SK-N-SH (cell line): ENCODE results near the gene TAF1A. TPM values are rescaled to one million over a fixed set of nuclear protein-coding genes. Genes with fewer than 3 reads are reported as not detected.
A peak's percentile ranks its signal among the peaks of the same experiment; 100 is the strongest.

Experiments used
- CTCF ChIA-PET: fragments of 300-600, 350-600 bp; formaldehyde crosslinking; extraction: SDS; loops from one replicate; lab custom pipeline; 2021; lab: Yijun Ruan, JAX
- POLR2A ChIA-PET: fragments of 350-600 bp; sonication (Branson Sonifier 250); formaldehyde crosslinking; extraction: SDS; loops from one replicate; lab custom pipeline; 2020; ENCODE audit warnings: antibody characterized with exemption, inconsistent platforms; lab: Yijun Ruan, JAX
- DNase-seq: peaks from one replicate; pipeline ENCODE4 v3.0.0; 2012
- H2AFZ ChIP-seq: fragments of 200-600 bp; sonication (generic); 2 replicates; pipeline ENCODE4 v1.8.1; 2016; ENCODE audit warnings: antibody characterized with exemption, mild to moderate bottlenecking, low read depth
- H3F3A ChIP-seq: fragments of 200-600 bp; sonication (generic); replicated peaks from 2 replicates; pipeline ENCODE3; 2016; ENCODE audit warnings: antibody characterized with exemption, mild to moderate bottlenecking; ENCODE audit not compliant: insufficient read depth
- H3K27ac ChIP-seq, 2 experiments: fragments of 200-500 bp in 1 of 2; fragments of 200-600 bp in 1 of 2; sonication (Bioruptor generic) in 1 of 2; sonication (generic), shearing (Covaris generic) in 1 of 2; 2 replicates each; pipeline versions ENCODE4 v1.5.1 to v1.6.1; 2014 to 2016; ENCODE audit warnings: low read depth in 2 of 2, inconsistent platforms in 1 of 2, low read length in 1 of 2, mild to moderate bottlenecking in 1 of 2, mixed read lengths in 1 of 2
- H3K27me3 ChIP-seq: fragments of 200-600 bp; sonication (generic), shearing (Covaris generic); 2 replicates; pipeline ENCODE4 v1.6.1; 2016; ENCODE audit warnings: mixed run types; ENCODE audit not compliant: insufficient read depth
- H3K36me3 ChIP-seq, 2 experiments: fragments of 200-500 bp in 1 of 2; fragments of 200-600 bp in 1 of 2; sonication (Bioruptor generic) in 1 of 2; sonication (generic) in 1 of 2; replicated peaks in 1 of 2; 2 replicates each; pipeline versions ENCODE3 to v1.5.1; 2014 to 2016; ENCODE audit warnings: low read length in 1 of 2, mild to moderate bottlenecking in 1 of 2; ENCODE audit not compliant: insufficient read depth in 2 of 2, control insufficient read depth in 1 of 2
- H3K4me1 ChIP-seq, 2 experiments: fragments of 200-500 bp in 1 of 2; fragments of 200-600 bp in 1 of 2; sonication (Bioruptor generic) in 1 of 2; sonication (generic), shearing (Covaris generic) in 1 of 2; 2 replicates each; pipeline versions ENCODE4 v1.5.1 to v1.6.1; 2014 to 2016; ENCODE audit warnings: low read depth in 1 of 2, low read length in 1 of 2, mixed run types in 1 of 2; ENCODE audit not compliant: insufficient read depth in 2 of 2, control insufficient read depth in 1 of 2
- H3K4me2 ChIP-seq: fragments of 200-600 bp; sonication (generic), shearing (Covaris generic); 2 replicates; pipeline ENCODE4 v1.6.1; 2017; ENCODE audit warnings: mixed run types
- H3K4me3 ChIP-seq, 2 experiments: fragments of 200-500 bp in 1 of 2; fragments of 200-600 bp in 1 of 2; sonication (Bioruptor generic) in 1 of 2; sonication (generic), shearing (Covaris generic) in 1 of 2; 2 replicates each; pipeline versions ENCODE4 v1.5.1 to v1.8.1; 2014 to 2016; ENCODE audit warnings: low read depth in 2 of 2, inconsistent platforms in 1 of 2, low read length in 1 of 2, mild to moderate bottlenecking in 1 of 2, mixed read lengths in 1 of 2, moderate library complexity in 1 of 2
- H3K79me2 ChIP-seq: fragments of 200-600 bp; sonication (generic); 2 replicates; pipeline ENCODE4 v1.8.1; 2017; ENCODE audit warnings: mild to moderate bottlenecking; ENCODE audit not compliant: insufficient read depth
- H3K9ac ChIP-seq: fragments of 200-600 bp; sonication (generic); 2 replicates; pipeline ENCODE4 v1.6.1; 2017; ENCODE audit warnings: mixed run types
- H3K9me2 ChIP-seq: fragments of 200-600 bp; sonication (generic); 2 replicates; pipeline ENCODE4 v1.6.1; 2017; ENCODE audit warnings: mixed run types
- H3K9me3 ChIP-seq: fragments of 200-600 bp; sonication (generic); 2 replicates; pipeline ENCODE4 v1.6.1; 2017; ENCODE audit warnings: mixed run types, mild to moderate bottlenecking, moderate library complexity
- H4K20me1 ChIP-seq: fragments of 200-600 bp; sonication (generic); 2 replicates; pipeline ENCODE4 v1.6.1; 2017; ENCODE audit warnings: mild to moderate bottlenecking, mixed run types; ENCODE audit not compliant: insufficient read depth
- ELF1 ChIP-seq: IDR thresholded peaks from 2 replicates; pipeline ENCODE4 v1.4.0; 2012
- EP300 ChIP-seq, 2 experiments: IDR thresholded peaks; 2 replicates each; pipeline versions ENCODE4 v1.4.0 to v1.6.1; 2012; ENCODE audit warnings: borderline replicate concordance in 1 of 2, low read depth in 1 of 2, low read length in 1 of 2
- EZH2phosphoT487 ChIP-seq: fragments of 200-600 bp; sonication (generic); IDR thresholded peaks from 2 replicates; pipeline ENCODE4 v1.6.1; 2017; ENCODE audit warnings: low read depth, mixed run types, mild to moderate bottlenecking, antibody characterized with exemption, moderate library complexity, borderline replicate concordance
- FOXM1 ChIP-seq: IDR thresholded peaks from 2 replicates; pipeline ENCODE4 v1.4.0; 2012; ENCODE audit warnings: low read depth, mild to moderate bottlenecking
- IRF3 ChIP-seq: fragments of 150-350 bp; IDR thresholded peaks from 2 replicates; pipeline ENCODE4 v1.6.1; 2016; ENCODE audit warnings: mild to moderate bottlenecking, low read depth, low read length
- MAX ChIP-seq: IDR thresholded peaks from 2 replicates; pipeline ENCODE4 v1.4.0; 2012; ENCODE audit warnings: low read depth
- MXI1 ChIP-seq: IDR thresholded peaks from 2 replicates; pipeline ENCODE4 v1.6.1; 2012; ENCODE audit warnings: mild to moderate bottlenecking, low read depth, low read length, improper control_type of control experiment
- NRF1 ChIP-seq: IDR thresholded peaks from 2 replicates; pipeline ENCODE4 v1.6.1; 2012; ENCODE audit warnings: low read depth, mild to moderate bottlenecking, low read length
- POLR2AphosphoS5 ChIP-seq: IDR thresholded peaks from 2 replicates; pipeline ENCODE4 v1.6.1; 2012; ENCODE audit warnings: low read depth, low read length
- RAD21 ChIP-seq: IDR thresholded peaks from 2 replicates; pipeline ENCODE4 v1.6.1; 2012; ENCODE audit warnings: mild to moderate bottlenecking, low read length
- SIN3A ChIP-seq: IDR thresholded peaks from 2 replicates; pipeline ENCODE4 v1.6.1; 2012; ENCODE audit warnings: low read depth, mild to moderate bottlenecking, low read length, moderate library complexity, borderline replicate concordance
- SMC3 ChIP-seq: IDR thresholded peaks from 2 replicates; pipeline ENCODE4 v1.6.1; 2012; ENCODE audit warnings: low read depth, low read length, improper control_type of control experiment
- TAF1 ChIP-seq: IDR thresholded peaks from 2 replicates; pipeline ENCODE4 v1.6.1; 2012; ENCODE audit warnings: low read depth, mild to moderate bottlenecking, low read length, moderate library complexity, borderline replicate concordance
- TEAD4 ChIP-seq: IDR thresholded peaks from 2 replicates; pipeline ENCODE4 v1.4.0; 2012; ENCODE audit warnings: mild to moderate bottlenecking, borderline replicate concordance; ENCODE audit not compliant: insufficient read depth
- USF2 ChIP-seq: fragments of 150-350 bp; IDR thresholded peaks from 2 replicates; pipeline ENCODE4 v1.6.1; 2017; ENCODE audit warnings: antibody characterized with exemption, low read length, low read depth, borderline replicate concordance
- YY1 ChIP-seq: IDR thresholded peaks from 2 replicates; pipeline ENCODE4 v1.4.0; 2012; ENCODE audit warnings: low read depth, mild to moderate bottlenecking
- ZBTB33 ChIP-seq: IDR thresholded peaks from 2 replicates; pipeline ENCODE4 v1.4.0; 2012; ENCODE audit warnings: low read depth, borderline replicate concordance
- WGBS: methylation state at CpG from one replicate; pipeline ENCODE4 v1.1.6; 2017; ENCODE audit warnings: low lambda C conversion rate; 5-methylcytosine and 5-hydroxymethylcytosine counted together
- polyA plus RNA-seq, 3 experiments: library from polyadenylated mRNA; depleted of rRNA; stranded (reverse); fragments of >200 nt; gene quantifications; 2 replicates each; pipeline ENCODE4 v1.2.3, GENCODE V29; 2012

Gene TAF1A
- polyA plus RNA-seq, 1 of the 3 experiments (the other 2 are of a cell fraction): 4.6 TPM

GRCh38 chr1:222617367-222617951 is 27.7 kb upstream of the TAF1A start (continued):
- no peak; the same call in 1 of the 2 replicates for TF ChIP-seq IRF3
- TF ChIP-seq FOXM1: no peak
- TF ChIP-seq EP300 (IDR thresholded peaks at IDR 0.05; ENCODE audit: borderline replicate concordance in 1 of 2, low read depth in 1 of 2, low read length in 1 of 2): peak in 1 of 2 experiments; percentile 4; a peak in 1 of 4 replicates
- TF ChIP-seq POLR2AphosphoS5: peak; percentile 35; the same call in 1 of the 2 replicates
- TF ChIP-seq ZBTB33: no peak

GRCh38 chr1:222616525-222616924 is 26.8 kb upstream of the TAF1A start:
- H3K36me3 ChIP-seq: peaks cover 0 to 4% of the 10 kb centered on the region in 2 experiments
- no peak for TF ChIP-seq TEAD4
- no peak for TF ChIP-seq USF2
- no peak for TF ChIP-seq POLR2AphosphoS5
- TF ChIP-seq NRF1: no peak
- no peak for TF ChIP-seq SMC3
- TF ChIP-seq ELF1: no peak
- no peak for TF ChIP-seq EZH2phosphoT487
- no peak for TF ChIP-seq MXI1
- no peak for TF ChIP-seq TAF1
- TF ChIP-seq SIN3A: no peak
- TF ChIP-seq MAX: no peak
- no peak for TF ChIP-seq FOXM1
- no peak for TF ChIP-seq ZBTB33
- no peak for TF ChIP-seq YY1
- TF ChIP-seq RAD21: no peak
- no peaks in the 10 kb centered on the region for H3K9me2 ChIP-seq
- H3K79me2 ChIP-seq: peaks cover 26% of the 10 kb centered on the region
- CTCF ChIA-PET: interaction anchor here (0.7 to 4.4 kb wide), 3 partner anchors 47 to 198 kb away, joined by 3 to 26 read pairs (median 3); no protein-coding TSS in a partner anchor
- POLR2A ChIA-PET: no interaction called here
- H3K9me3 ChIP-seq: no peaks in the 10 kb centered on the region
- peak overlapping the region; percentile 100; the same call in 1 of the 2 replicates for H2AFZ ChIP-seq
- DNase-seq: no peak
- no peak overlapping the region for H3K27ac ChIP-seq
- no peaks in the 10 kb centered on the region for H3F3A ChIP-seq
- no peak overlapping the region for H3K4me3 ChIP-seq
- H3K9ac ChIP-seq: no peak overlapping the region
- 89% methylated on average over 5 of the region's 5 CpGs for WGBS
- no peaks in the 10 kb centered on the region for H4K20me1 ChIP-seq
- peak overlapping the region; percentile 89; the same call in 1 of the 2 replicates for H3K4me2 ChIP-seq
- peaks cover 5 to 10% of the 10 kb centered on the region in 2 experiments; a peak in 2 of 4 replicates for H3K4me1 ChIP-seq
- no peaks in the 10 kb centered on the region; the same call in 1 of the 2 replicates for H3K27me3 ChIP-seq
